ENCODE measurements around the gene PTOV1. TPM values are rescaled to one million over a fixed set of nuclear protein-coding genes. Genes with fewer than 3 reads are reported as not detected.

The PTOV1 gene
- total RNA-seq, 4 donors from 2014 or later: 52.9 to 89.1 (median 60.0) TPM

- Histone ChIP-seq H3K36me3 (peaks cover 0 to 81% of the 10 kb centered on the region in 2 donors), H3K27me3 (no peaks in the 10 kb centered on the region), H3K9me3 (no peaks in the 10 kb centered on the region), H3K4me1 (peaks cover 0 to 59% (median 11%) of the 10 kb centered on the region in 3 donors), H3K27ac (peak overlapping the region in 2 of 4 donors; percentile 11 to 31), H3K4me3 (no peak overlapping the region)
- WGBS, 2 donors (ENCODE audit: low coverage in 1 of 2): no CpG with 5 or more reads among the region's 26 CpGs
- TF ChIP-seq POLR2A (IDR thresholded peaks at IDR 0.05): no peak
- TF ChIP-seq EP300 (IDR thresholded peaks at IDR 0.05): no peak
- TF ChIP-seq, protein P1, sequence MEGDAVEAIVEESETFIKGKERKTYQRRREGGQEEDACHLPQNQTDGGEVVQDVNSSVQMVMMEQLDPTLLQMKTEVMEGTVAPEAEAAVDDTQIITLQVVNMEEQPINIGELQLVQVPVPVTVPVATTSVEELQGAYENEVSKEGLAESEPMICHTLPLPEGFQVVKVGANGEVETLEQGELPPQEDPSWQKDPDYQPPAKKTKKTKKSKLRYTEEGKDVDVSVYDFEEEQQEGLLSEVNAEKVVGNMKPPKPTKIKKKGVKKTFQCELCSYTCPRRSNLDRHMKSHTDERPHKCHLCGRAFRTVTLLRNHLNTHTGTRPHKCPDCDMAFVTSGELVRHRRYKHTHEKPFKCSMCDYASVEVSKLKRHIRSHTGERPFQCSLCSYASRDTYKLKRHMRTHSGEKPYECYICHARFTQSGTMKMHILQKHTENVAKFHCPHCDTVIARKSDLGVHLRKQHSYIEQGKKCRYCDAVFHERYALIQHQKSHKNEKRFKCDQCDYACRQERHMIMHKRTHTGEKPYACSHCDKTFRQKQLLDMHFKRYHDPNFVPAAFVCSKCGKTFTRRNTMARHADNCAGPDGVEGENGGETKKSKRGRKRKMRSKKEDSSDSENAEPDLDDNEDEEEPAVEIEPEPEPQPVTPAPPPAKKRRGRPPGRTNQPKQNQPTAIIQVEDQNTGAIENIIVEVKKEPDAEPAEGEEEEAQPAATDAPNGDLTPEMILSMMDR (IDR thresholded peaks at IDR 0.05): no peak
- TF ChIP-seq POLR2AphosphoS5 (IDR thresholded peaks at IDR 0.05): no peak
- no peak for ATAC-seq
Observed at GRCh38 chr19:49857061-49857837, 6.3 kb downstream of the PTOV1 start.

- H3K9me3 ChIP-seq: no peaks in the 10 kb centered on the region
- TF ChIP-seq POLR2A (IDR thresholded peaks at IDR 0.05): no peak
- TF ChIP-seq POLR2AphosphoS5 (IDR thresholded peaks at IDR 0.05): no peak
- no peak for TF ChIP-seq EP300 (IDR thresholded peaks at IDR 0.05)
- TF ChIP-seq, protein P1 (IDR thresholded peaks at IDR 0.05): no peak
- H3K4me1 ChIP-seq: peaks cover 0 to 53% (median 5%) of the 10 kb centered on the region in 3 donors
- H3K27me3 ChIP-seq: no peaks in the 10 kb centered on the region
- no peak overlapping the region for H3K4me3 ChIP-seq
- no peak for ATAC-seq
- WGBS, 2 donors (ENCODE audit: low coverage in 1 of 2): no CpG with 5 or more reads among the region's 5 CpGs
- H3K36me3 ChIP-seq: peaks cover 0 to 86% of the 10 kb centered on the region in 2 donors
- H3K27ac ChIP-seq: peak overlapping the region in 2 of 4 donors; percentile 11 to 31
Observed at GRCh38 chr19:49857838-49858087, 6.8 kb downstream of the PTOV1 start.

DNA sequence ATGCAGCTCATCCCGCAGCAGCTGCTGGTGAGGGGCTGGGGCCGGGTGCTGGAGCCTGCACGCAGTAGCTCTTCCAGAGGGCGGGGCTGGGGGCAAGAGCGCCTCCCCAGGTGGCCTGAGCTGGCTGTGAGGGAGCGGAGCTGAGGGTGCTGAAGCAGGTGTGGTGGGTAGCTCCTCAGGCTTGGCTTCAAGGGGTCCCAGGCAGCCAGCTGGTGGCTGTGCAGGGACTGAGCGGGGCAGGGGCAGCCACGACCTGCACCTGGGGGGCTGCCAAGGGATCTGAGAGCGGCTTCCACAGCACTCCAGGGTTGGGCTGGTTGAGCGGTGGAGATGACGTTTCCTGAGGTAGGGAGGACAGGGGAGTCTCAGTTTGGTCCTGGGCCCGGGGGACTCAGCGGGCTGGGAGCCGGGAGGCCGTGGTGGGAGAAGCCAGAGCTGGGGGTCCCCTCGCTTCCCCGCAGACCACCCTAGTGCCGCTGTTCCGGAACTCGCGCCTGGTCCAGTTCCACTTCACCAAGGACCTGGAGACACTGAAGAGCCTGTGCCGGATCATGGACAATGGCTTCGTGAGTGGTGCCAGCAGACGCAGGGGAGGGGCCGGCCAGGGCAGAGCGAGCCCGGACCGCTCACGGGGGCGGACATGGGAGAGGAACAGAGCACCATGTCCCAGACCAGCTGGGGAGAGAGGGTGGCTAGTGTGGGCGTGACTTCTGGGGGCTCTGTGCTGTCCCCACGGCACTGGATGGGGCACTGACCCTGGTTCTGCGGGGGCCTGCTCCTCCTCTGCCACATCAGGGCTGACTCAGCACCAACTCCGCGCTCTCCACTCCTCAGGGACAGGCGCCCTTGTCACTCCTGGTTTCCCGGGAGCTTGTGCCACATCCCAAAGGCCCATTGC is 7.4 kb downstream of the PTOV1 start:
- TF ChIP-seq, protein P1 (IDR thresholded peaks at IDR 0.05): no peak
- TF ChIP-seq EP300 (IDR thresholded peaks at IDR 0.05): no peak
- no peak for TF ChIP-seq POLR2AphosphoS5 (IDR thresholded peaks at IDR 0.05)
- TF ChIP-seq POLR2A (IDR thresholded peaks at IDR 0.05): no peak
- peaks cover 0 to 92% of the 10 kb centered on the region in 2 donors for H3K36me3 ChIP-seq
- H3K9me3 ChIP-seq: no peaks in the 10 kb centered on the region
- 88% methylated on average over 15 of the region's 37 CpGs; no CpG with 5 or more reads in 1 of the 2 donors for WGBS, 2 donors (ENCODE audit: low coverage in 1 of 2)
- peak overlapping the region in 3 of 4 donors; percentile 11 to 73 (median 15) for H3K27ac ChIP-seq
- H3K4me1 ChIP-seq: peaks cover 0 to 48% (median 4%) of the 10 kb centered on the region in 3 donors
- ATAC-seq: no peak
- H3K27me3 ChIP-seq: no peaks in the 10 kb centered on the region
- H3K4me3 ChIP-seq: no peak overlapping the region

DNA sequence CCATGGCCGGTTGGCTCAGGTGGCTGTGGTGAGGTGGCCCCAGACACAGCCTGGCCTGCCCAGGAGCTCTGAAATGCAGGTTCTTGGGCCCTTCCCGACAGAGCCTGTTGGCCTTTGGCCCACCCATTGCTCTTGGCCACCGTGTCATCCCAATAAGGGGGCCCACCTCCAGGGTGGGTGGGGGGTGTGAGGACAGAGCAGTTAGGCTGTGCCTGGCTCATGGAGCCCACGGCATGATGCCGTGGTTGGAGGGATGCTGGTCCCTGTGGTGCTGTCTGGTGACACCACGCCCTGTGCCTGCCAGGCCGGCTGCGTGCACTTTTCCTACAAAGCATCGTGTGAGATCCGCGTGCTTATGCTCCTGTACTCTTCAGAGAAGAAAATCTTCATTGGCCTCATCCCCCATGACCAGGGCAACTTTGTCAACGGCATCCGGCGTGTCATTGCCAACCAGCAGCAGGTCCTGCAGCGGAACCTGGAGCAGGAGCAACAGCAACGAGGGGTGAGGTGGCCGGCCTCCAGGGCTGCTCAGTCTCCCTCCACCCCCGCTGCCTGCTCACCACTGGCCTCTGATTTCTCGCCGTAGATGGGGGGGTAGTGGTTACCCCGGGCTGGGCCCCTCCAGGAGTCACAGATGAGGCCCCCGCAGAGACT is 8.8 kb downstream of the PTOV1 start:
- Histone ChIP-seq H3K36me3 (peaks cover 0 to 98% of the 10 kb centered on the region in 2 donors), H3K27ac (peak overlapping the region in 2 of 4 donors; percentile 68 to 73), H3K9me3 (no peaks in the 10 kb centered on the region), H3K27me3 (no peaks in the 10 kb centered on the region), H3K4me1 (peaks cover 0 to 40% (median 0%) of the 10 kb centered on the region in 3 donors), H3K4me3 (no peak overlapping the region)
- 84% methylated on average over 6 of the region's 22 CpGs; no CpG with 5 or more reads in 1 of the 2 donors for WGBS, 2 donors (ENCODE audit: low coverage in 1 of 2)
- no peak for ATAC-seq
- TF ChIP-seq, protein P1 (IDR thresholded peaks at IDR 0.05): no peak
- TF ChIP-seq POLR2AphosphoS5 (IDR thresholded peaks at IDR 0.05) (no peak), EP300 (IDR thresholded peaks at IDR 0.05) (no peak), POLR2A (IDR thresholded peaks at IDR 0.05) (no peak)

Measured in gastroesophageal sphincter (tissue), 4 donors.